ENCODE results near the gene AFAP1L1.
"Not testable (repeated sequence)": the region's sequence is repeated elsewhere in the genome, so short reads cannot be mapped to it uniquely, and the experiment has no call there.

Gene AFAP1L1

GRCh38 chr5:149376104-149376503 lies 104.4 kb downstream of the AFAP1L1 start:
- DNase-seq: no peak

- no peak for DNase-seq
These were observed 105.2 kb downstream of the AFAP1L1 start for GRCh38 chr5:149376711-149377447.

- DNase-seq: no peak
These were observed 106.7 kb downstream of the AFAP1L1 start for GRCh38 chr5:149378241-149378820.

- DNase-seq: no peak
These were observed 107.6 kb downstream of the AFAP1L1 start, which contains the start of gene IL17B for GRCh38 chr5:149379177-149379761. Gene IL17B, minus strand, starts transcription at chr5:149379292. Its CDS starts 67 bp downstream, at chr5:149379225.

GRCh38 chr5:149379818-149380374 lies 108.2 kb downstream of the AFAP1L1 start:
- DNase-seq: no peak

GRCh38 chr5:149380466-149381121 lies 108.9 kb downstream of the AFAP1L1 start:
- DNase-seq: no peak

- no peak for DNase-seq
These were observed 109.8 kb downstream of the AFAP1L1 start for GRCh38 chr5:149381261-149381985.

- peak; percentile 65 for DNase-seq
These were observed 110.3 kb downstream of the AFAP1L1 start for GRCh38 chr5:149381986-149382338.

- DNase-seq: no peak
These were observed 111.0 kb downstream of the AFAP1L1 start for GRCh38 chr5:149382517-149383220.

- no peak for DNase-seq
These were observed 111.7 kb downstream of the AFAP1L1 start for GRCh38 chr5:149383399-149383798.

- no peak for DNase-seq
These were observed 114.5 kb downstream of the AFAP1L1 start for GRCh38 chr5:149386166-149386565.

GRCh38 chr5:149387081-149387631 lies 115.5 kb downstream of the AFAP1L1 start:
- DNase-seq: no peak

GRCh38 chr5:149387982-149388381 lies 116.3 kb downstream of the AFAP1L1 start:
- no peak for DNase-seq

GRCh38 chr5:149388498-149389190 lies 117.0 kb downstream of the AFAP1L1 start:
- DNase-seq: no peak

- no peak for DNase-seq
These were observed 118.2 kb downstream of the AFAP1L1 start for GRCh38 chr5:149389552-149390495.

- not testable (repeated sequence) for DNase-seq
These were observed 119.4 kb downstream of the AFAP1L1 start for GRCh38 chr5:149391076-149391475.

Data from activated CD4-positive, alpha-beta T cell treated with anti-CD3 and anti-CD28 coated beads for 1 hour (primary cell).